ENCODE results near the gene AKNA.

The AKNA gene

GRCh38 chr9:114285166-114285867 is 102.5 kb downstream of the AKNA start:
- no peak overlapping the region for H3K4me3 ChIP-seq (ENCODE audit: low read depth, low read length)
- no peak for DNase-seq (ENCODE audit: low read depth)
- no peak for TF ChIP-seq CTCF (IDR thresholded peaks at IDR 0.05; ENCODE audit: insufficient read depth, low read depth, low read length, missing control alignments)

GRCh38 chr9:114284316-114285060 is 103.3 kb downstream of the AKNA start:
- no peak for TF ChIP-seq CTCF (IDR thresholded peaks at IDR 0.05; ENCODE audit: insufficient read depth, low read depth, low read length, missing control alignments)
- H3K4me3 ChIP-seq (ENCODE audit: low read depth, low read length), result no peak overlapping the region
- DNase-seq (ENCODE audit: low read depth), result no peak

Measured in GM12865 (cell line).